Lung (tissue), 12 donors: ENCODE data around the gene KSR1. TPM values are rescaled to one million over a fixed set of nuclear protein-coding genes. Genes with fewer than 3 reads are reported as not detected.

ENCODE experiments used
- ATAC-seq: fragments of 200-7000 bp; cut with Tn5 transposase; one replicate; pipeline ENCODE4 v1.9.1; 2020; ENCODE audit warnings: moderate number of reproducible peaks; ENCODE audit not compliant: insufficient read depth, low FRiP score
- DNase-seq, 3 donors: peaks; one replicate each; pipeline ENCODE4 v3.0.0-alpha.2; 2013 to 2017
- H3K27ac ChIP-seq, 2 donors: one replicate each; pipeline ENCODE4 v1.5.1; 2013; ENCODE audit warnings: mild to moderate bottlenecking in 2 of 2, moderate library complexity in 2 of 2, control low read depth in 1 of 2, inconsistent platforms in 1 of 2, low read depth in 1 of 2, low read length in 1 of 2
- H3K27me3 ChIP-seq, 3 donors: one replicate each; pipeline ENCODE4 v1.5.1; 2013; ENCODE audit warnings: low read length in 2 of 3; ENCODE audit not compliant: control insufficient read depth in 3 of 3, insufficient read depth in 3 of 3
- H3K36me3 ChIP-seq, 4 donors: one replicate each; pipeline ENCODE4 v1.5.1; 2013; ENCODE audit warnings: low read length in 4 of 4, mild to moderate bottlenecking in 1 of 4, moderate library complexity in 1 of 4; ENCODE audit not compliant: control insufficient read depth in 4 of 4, insufficient read depth in 4 of 4
- H3K4me1 ChIP-seq, 5 donors: one replicate each; pipeline ENCODE4 v1.5.1; 2013; ENCODE audit warnings: low read length in 5 of 5, mild to moderate bottlenecking in 2 of 5, moderate library complexity in 1 of 5; ENCODE audit not compliant: control insufficient read depth in 5 of 5, insufficient read depth in 5 of 5
- H3K4me3 ChIP-seq: one replicate; pipeline ENCODE4 v1.5.1; 2013; ENCODE audit warnings: mild to moderate bottlenecking, control low read depth, moderate library complexity
- H3K9ac ChIP-seq, 2 donors: one replicate each; pipeline ENCODE4 v1.5.1; 2013; ENCODE audit warnings: low read length in 2 of 2, control low read depth in 1 of 2; ENCODE audit not compliant: insufficient read depth in 1 of 2
- H3K9me3 ChIP-seq, 4 donors: one replicate each; pipeline ENCODE4 v1.5.1; 2013; ENCODE audit warnings: low read length in 3 of 4, mild to moderate bottlenecking in 1 of 4, moderate library complexity in 1 of 4; ENCODE audit not compliant: control insufficient read depth in 4 of 4, insufficient read depth in 3 of 4
- WGBS, 2 donors: extraction: QIAGEN DNeasy Blood & Tissue Kit; methylation state at CpG; one replicate each; pipeline ENCODE4 v1.1.7; 2013; 5-methylcytosine and 5-hydroxymethylcytosine counted together
- polyA plus RNA-seq, 2 donors: library from polyadenylated mRNA; stranded (reverse); fragments of 200-250 nt; gene quantifications; one replicate each; pipeline ENCODE4 v1.2.1, GENCODE V29; 2013
- total RNA-seq, 2 donors: library from RNA; depleted of rRNA in 1 of 2; stranded (reverse); fragments of >200 nt in 1 of 2; gene quantifications; one replicate each; pipeline ENCODE4 v1.2.1, GENCODE V29; 2014 to 2021
- TF ChIP-seq, protein P1 (sequence below): IDR thresholded peaks from 2 replicates; pipeline ENCODE4 v1.5.1; 2012; ENCODE audit warnings: mild to moderate bottlenecking; ENCODE audit errors: control extremely low read depth, extremely low read depth
- donor health status: control.
- donor health status: control.
- donor health status: Bipolar disorder and iron deficiency.
- donor health status: healthy.
- donor health status: DM: yes; HTN: yes; CAD: no.

The KSR1 gene
- total and polyA plus RNA-seq, 4 donors, result 26.8 to 70.0 (median 42.3) TPM

GRCh38 chr17:27523712-27524111, 67.5 kb downstream of the KSR1 start:
- ATAC-seq (no peak), DNase-seq (no peak)
- 89 to 92% methylated on average over 1 of the region's 1 CpG for WGBS, 2 donors
- H3K27ac ChIP-seq, result no peak overlapping the region
- H3K4me1 ChIP-seq, result peaks cover 0 to 51% (median 26%) of the 10 kb centered on the region in 5 donors
- H3K4me3 ChIP-seq, result no peak overlapping the region
- no peak overlapping the region for H3K9ac ChIP-seq
- no peaks in the 10 kb centered on the region for H3K9me3 ChIP-seq
- no peaks in the 10 kb centered on the region for H3K27me3 ChIP-seq
- TF ChIP-seq, protein P1, sequence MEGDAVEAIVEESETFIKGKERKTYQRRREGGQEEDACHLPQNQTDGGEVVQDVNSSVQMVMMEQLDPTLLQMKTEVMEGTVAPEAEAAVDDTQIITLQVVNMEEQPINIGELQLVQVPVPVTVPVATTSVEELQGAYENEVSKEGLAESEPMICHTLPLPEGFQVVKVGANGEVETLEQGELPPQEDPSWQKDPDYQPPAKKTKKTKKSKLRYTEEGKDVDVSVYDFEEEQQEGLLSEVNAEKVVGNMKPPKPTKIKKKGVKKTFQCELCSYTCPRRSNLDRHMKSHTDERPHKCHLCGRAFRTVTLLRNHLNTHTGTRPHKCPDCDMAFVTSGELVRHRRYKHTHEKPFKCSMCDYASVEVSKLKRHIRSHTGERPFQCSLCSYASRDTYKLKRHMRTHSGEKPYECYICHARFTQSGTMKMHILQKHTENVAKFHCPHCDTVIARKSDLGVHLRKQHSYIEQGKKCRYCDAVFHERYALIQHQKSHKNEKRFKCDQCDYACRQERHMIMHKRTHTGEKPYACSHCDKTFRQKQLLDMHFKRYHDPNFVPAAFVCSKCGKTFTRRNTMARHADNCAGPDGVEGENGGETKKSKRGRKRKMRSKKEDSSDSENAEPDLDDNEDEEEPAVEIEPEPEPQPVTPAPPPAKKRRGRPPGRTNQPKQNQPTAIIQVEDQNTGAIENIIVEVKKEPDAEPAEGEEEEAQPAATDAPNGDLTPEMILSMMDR, result no peak
- H3K36me3 ChIP-seq, result no peaks in the 10 kb centered on the region

DNA sequence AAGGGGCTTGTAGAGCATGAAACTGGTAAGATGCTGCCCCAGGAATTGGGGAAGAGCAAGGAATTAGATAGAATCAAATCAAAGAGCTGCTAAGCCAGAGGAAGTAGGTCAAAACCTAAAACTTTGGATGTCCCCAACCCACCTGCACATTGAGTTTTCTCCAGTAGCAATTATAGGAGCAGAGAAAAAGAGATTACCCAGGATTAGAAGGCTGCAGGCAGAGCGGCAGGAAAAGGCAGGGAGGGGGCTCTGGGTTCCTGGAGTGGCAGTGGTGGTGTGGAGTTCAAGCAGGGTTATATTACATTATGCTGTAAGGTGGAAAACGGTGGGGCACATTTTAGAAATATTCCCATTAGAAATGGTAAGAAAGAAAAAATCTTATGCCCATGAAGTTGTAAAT, 68.3 kb downstream of the KSR1 start:
- Histone ChIP-seq H3K9me3 (no peaks in the 10 kb centered on the region), H3K4me1 (peaks cover 0 to 48% (median 22%) of the 10 kb centered on the region in 5 donors), H3K36me3 (no peaks in the 10 kb centered on the region), H3K4me3 (no peak overlapping the region), H3K9ac (no peak overlapping the region), H3K27ac (no peak overlapping the region), H3K27me3 (no peaks in the 10 kb centered on the region)
- TF ChIP-seq, protein P1, result no peak
- ATAC-seq, result no peak
- no peak for DNase-seq
- 77 to 78% methylated on average over 2 of the region's 2 CpGs for WGBS, 2 donors

GRCh38 chr17:27525316-27525715, 69.1 kb downstream of the KSR1 start:
- DNase-seq (no peak), ATAC-seq (no peak)
- Histone ChIP-seq H3K27me3 (no peaks in the 10 kb centered on the region), H3K4me3 (no peak overlapping the region), H3K27ac (no peak overlapping the region), H3K4me1 (peaks cover 0 to 41% (median 21%) of the 10 kb centered on the region in 5 donors), H3K9me3 (no peaks in the 10 kb centered on the region), H3K36me3 (no peaks in the 10 kb centered on the region), H3K9ac (no peak overlapping the region)
- TF ChIP-seq, protein P1, result no peak
- 88 to 96% methylated on average over 2 of the region's 2 CpGs for WGBS, 2 donors
